Loucy (cell line): ENCODE results near the gene BMPER.

Source experiments
- H2AFZ ChIP-seq: fragments of 200-600 bp; sonication (generic); 2 replicates; pipeline ENCODE4 v1.6.0; 2016; ENCODE audit warnings: antibody characterized with exemption, mild to moderate bottlenecking, low read length, moderate library complexity
- H3F3A ChIP-seq: fragments of 200-600 bp; 2 replicates; pipeline ENCODE4 v1.6.0; 2016; ENCODE audit warnings: antibody characterized with exemption, low read depth, mild to moderate bottlenecking
- H3K27me3 ChIP-seq: fragments of 200-600 bp; sonication (generic); 2 replicates; pipeline ENCODE4 v1.6.1; 2014; ENCODE audit warnings: low read length, mild to moderate bottlenecking; ENCODE audit not compliant: insufficient read depth, poor library complexity, severe bottlenecking
- H3K36me3 ChIP-seq: fragments of 200-600 bp; sonication (generic); 2 replicates; pipeline ENCODE4 v1.6.1; 2016; ENCODE audit warnings: low read length; ENCODE audit not compliant: insufficient read depth
- H3K4me1 ChIP-seq: fragments of 200-600 bp; sonication (generic); 2 replicates; pipeline ENCODE4 v1.5.1; 2014; ENCODE audit warnings: low read length, mild to moderate bottlenecking; ENCODE audit not compliant: insufficient read depth, poor library complexity, severe bottlenecking
- H3K4me2 ChIP-seq: fragments of 200-600 bp; sonication (generic); 2 replicates; pipeline ENCODE4 v1.6.0; 2014; ENCODE audit warnings: antibody characterized with exemption, low read length, low read depth, mild to moderate bottlenecking; ENCODE audit not compliant: poor library complexity, severe bottlenecking
- H3K4me3 ChIP-seq: fragments of 200-600 bp; sonication (generic); 2 replicates; pipeline ENCODE4 v1.5.1; 2014; ENCODE audit warnings: low read length, mild to moderate bottlenecking, mixed read lengths; ENCODE audit not compliant: poor library complexity, severe bottlenecking
- H3K79me2 ChIP-seq: fragments of 200-600 bp; sonication (generic); 2 replicates; pipeline ENCODE4 v1.6.1; 2014; ENCODE audit warnings: low read length; ENCODE audit not compliant: insufficient read depth
- H3K9ac ChIP-seq: fragments of 200-600 bp; sonication (generic); 2 replicates; pipeline ENCODE4 v1.6.0; 2014; ENCODE audit warnings: mild to moderate bottlenecking, low read depth, low read length, moderate library complexity; ENCODE audit not compliant: poor library complexity, severe bottlenecking
- H3K9me2 ChIP-seq: fragments of 200-600 bp; sonication (generic); replicated peaks from 2 replicates; pipeline ENCODE4 v1.6.1; 2016; ENCODE audit warnings: low read depth, low read length, mixed read lengths
- H3K9me3 ChIP-seq: fragments of 200-600 bp; sonication (generic); 2 replicates; pipeline ENCODE4 v1.6.1; 2014; ENCODE audit warnings: mild to moderate bottlenecking, antibody characterized with exemption, low read length, low read depth; ENCODE audit not compliant: insufficient read depth
- H4K20me1 ChIP-seq: fragments of 200-600 bp; sonication (generic); 2 replicates; pipeline ENCODE4 v1.6.0; 2014; ENCODE audit warnings: antibody characterized with exemption, low read length, mild to moderate bottlenecking; ENCODE audit not compliant: insufficient read depth, poor library complexity, severe bottlenecking
- CTCF ChIP-seq: fragments of 200-600 bp; sonication (generic); conservative IDR thresholded peaks from 2 replicates; pipeline ENCODE4 v1.5.1; 2014; ENCODE audit warnings: mild to moderate bottlenecking, antibody characterized with exemption, low read length
- EZH2phosphoT487 ChIP-seq: fragments of 200-600 bp; IDR thresholded peaks from 2 replicates; pipeline ENCODE4 v1.6.1; 2018; ENCODE audit warnings: antibody characterized with exemption, mild to moderate bottlenecking, moderate library complexity, borderline replicate concordance

Gene BMPER

GRCh38 chr7:33905389-33906032, at the start of gene BMPER:
TSS of gene BMPER (plus strand) at chr7:33905539. CDS start at chr7:33905614, 75 bp downstream.
- no peak for TF ChIP-seq EZH2phosphoT487
- no peak for TF ChIP-seq CTCF
- Histone ChIP-seq H3K27me3 (no peaks in the 10 kb centered on the region), H3K79me2 (no peaks in the 10 kb centered on the region), H3K9me3 (no peaks in the 10 kb centered on the region), H3K9me2 (no peaks in the 10 kb centered on the region), H3K4me3 (no peak within 1 kb of the TSS), H2AFZ (no peak within 1 kb of the TSS), H4K20me1 (no peaks in the 10 kb centered on the region), H3K4me1 (no peaks in the 10 kb centered on the region), H3K9ac (no peak within 1 kb of the TSS), H3K36me3 (no peaks in the 10 kb centered on the region), H3F3A (no peaks in the 10 kb centered on the region), H3K4me2 (no peak within 1 kb of the TSS)

- no peaks in the 10 kb centered on the region for H3K9me3 ChIP-seq
- no peaks in the 10 kb centered on the region for H3K4me1 ChIP-seq
- no peak overlapping the region for H3K9ac ChIP-seq
- H3K9me2 ChIP-seq, result no peaks in the 10 kb centered on the region
- TF ChIP-seq EZH2phosphoT487 (no peak), CTCF (no peak)
- no peaks in the 10 kb centered on the region for H4K20me1 ChIP-seq
- H2AFZ ChIP-seq, result no peak overlapping the region
- no peaks in the 10 kb centered on the region for H3F3A ChIP-seq
- H3K4me2 ChIP-seq, result no peak overlapping the region
- H3K36me3 ChIP-seq, result no peaks in the 10 kb centered on the region
- no peak overlapping the region for H3K4me3 ChIP-seq
- no peaks in the 10 kb centered on the region for H3K79me2 ChIP-seq
- H3K27me3 ChIP-seq, result no peaks in the 10 kb centered on the region
These were observed 43.4 kb upstream of the BMPER start for GRCh38 chr7:33861947-33862346.

GRCh38 chr7:33862946-33863814, 42.2 kb upstream of the BMPER start:
- H3K4me3 ChIP-seq, result no peak overlapping the region
- TF ChIP-seq CTCF (no peak), EZH2phosphoT487 (no peak)

More at GRCh38 chr7:33862946-33863814, 42.2 kb upstream of the BMPER start:
- Histone ChIP-seq H3K79me2 (no peaks in the 10 kb centered on the region), H3K4me1 (no peaks in the 10 kb centered on the region), H3K9me3 (no peaks in the 10 kb centered on the region), H2AFZ (no peak overlapping the region), H3K9me2 (no peaks in the 10 kb centered on the region), H3K27me3 (no peaks in the 10 kb centered on the region), H3K9ac (no peak overlapping the region), H3K36me3 (no peaks in the 10 kb centered on the region), H3K4me2 (no peak overlapping the region), H3F3A (no peaks in the 10 kb centered on the region), H4K20me1 (no peaks in the 10 kb centered on the region)
